Gastroesophageal sphincter (tissue), 3 donors: Measurements from ENCODE around the gene TOX4.

Experiments used
- EP300 ChIP-seq: sonication (generic); formaldehyde crosslinking; IDR thresholded peaks from one replicate; pipeline ENCODE4 v1.6.1; 2017; ENCODE audit warnings: antibody characterized with exemption, mild to moderate bottlenecking
- POLR2A ChIP-seq, 2 donors: fragments of 450-650 bp; IDR thresholded peaks; one replicate each; pipeline ENCODE4 v1.6.1; 2017; ENCODE audit warnings: antibody characterized with exemption in 2 of 2, mild to moderate bottlenecking in 2 of 2, moderate library complexity in 1 of 2
- POLR2AphosphoS5 ChIP-seq: sonication (generic); formaldehyde crosslinking; IDR thresholded peaks from one replicate; pipeline ENCODE4 v1.6.1; 2017; ENCODE audit warnings: antibody characterized with exemption
- TF ChIP-seq, protein P1 (sequence below), 4 experiments: fragments of 200-600 bp in 2 of 4; fragments of 450-650 bp in 2 of 4; sonication (generic) in 1 of 4; IDR thresholded peaks; one replicate each; pipeline ENCODE4 v1.5.1; 2017 to 2019; ENCODE audit warnings: antibody characterized with exemption in 4 of 4, mild to moderate bottlenecking in 2 of 4, moderate library complexity in 2 of 4

DNA sequence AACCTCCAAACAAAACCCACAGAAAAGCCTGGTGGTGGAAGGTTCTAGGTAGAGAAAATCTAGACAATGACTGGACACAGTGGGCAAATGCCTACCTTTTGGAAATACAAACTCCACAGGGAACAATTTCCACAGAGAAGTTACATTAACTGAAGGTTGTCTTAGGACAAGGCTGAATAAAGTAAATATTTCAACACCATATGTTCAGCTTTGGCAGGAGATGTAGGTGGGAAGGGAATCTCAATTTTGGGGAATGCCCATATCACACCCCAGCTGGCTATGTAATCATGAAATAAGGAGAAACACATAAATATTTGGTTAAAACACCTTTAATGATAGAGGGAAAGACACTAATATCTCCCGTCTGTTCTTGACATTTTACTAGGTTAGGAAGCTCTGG is 43.8 kb downstream of the TOX4 start:
- TF ChIP-seq, protein P1, sequence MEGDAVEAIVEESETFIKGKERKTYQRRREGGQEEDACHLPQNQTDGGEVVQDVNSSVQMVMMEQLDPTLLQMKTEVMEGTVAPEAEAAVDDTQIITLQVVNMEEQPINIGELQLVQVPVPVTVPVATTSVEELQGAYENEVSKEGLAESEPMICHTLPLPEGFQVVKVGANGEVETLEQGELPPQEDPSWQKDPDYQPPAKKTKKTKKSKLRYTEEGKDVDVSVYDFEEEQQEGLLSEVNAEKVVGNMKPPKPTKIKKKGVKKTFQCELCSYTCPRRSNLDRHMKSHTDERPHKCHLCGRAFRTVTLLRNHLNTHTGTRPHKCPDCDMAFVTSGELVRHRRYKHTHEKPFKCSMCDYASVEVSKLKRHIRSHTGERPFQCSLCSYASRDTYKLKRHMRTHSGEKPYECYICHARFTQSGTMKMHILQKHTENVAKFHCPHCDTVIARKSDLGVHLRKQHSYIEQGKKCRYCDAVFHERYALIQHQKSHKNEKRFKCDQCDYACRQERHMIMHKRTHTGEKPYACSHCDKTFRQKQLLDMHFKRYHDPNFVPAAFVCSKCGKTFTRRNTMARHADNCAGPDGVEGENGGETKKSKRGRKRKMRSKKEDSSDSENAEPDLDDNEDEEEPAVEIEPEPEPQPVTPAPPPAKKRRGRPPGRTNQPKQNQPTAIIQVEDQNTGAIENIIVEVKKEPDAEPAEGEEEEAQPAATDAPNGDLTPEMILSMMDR (IDR thresholded peaks at IDR 0.05): no peak
- TF ChIP-seq POLR2AphosphoS5 (no peak), POLR2A (IDR thresholded peaks at IDR 0.05) (no peak), EP300 (no peak)
